ENCODE measurements around the gene NACC2. TPM values are rescaled to one million over a fixed set of nuclear protein-coding genes. Genes with fewer than 3 reads are reported as not detected.
"Not testable (repeated sequence)": the region's sequence is repeated elsewhere in the genome, so short reads cannot be mapped to it uniquely, and the experiment has no call there.

The NACC2 gene
- total RNA-seq, 2 donors from 2014 or later: 19.2 to 21.1 TPM

- peak in 1 of 2 donors; percentile 4 for ATAC-seq
- Mint-ChIP-seq H3K27me3 (no peaks in the 10 kb centered on the region), H3K4me3 (no peak overlapping the region), H3K4me1 (ENCODE audit: low read depth in 2 of 2) (peaks cover 3 to 5% of the 10 kb centered on the region in 2 donors), H3K9me3 (no peaks in the 10 kb centered on the region), H3K36me3 (no peaks in the 10 kb centered on the region), H3K27ac (no peak overlapping the region)
- DNase-seq (ENCODE audit: low spot score): no peak
Measured at GRCh38 chr9:136044971-136045594, 50.0 kb downstream of the NACC2 start.

- no peak for DNase-seq (ENCODE audit: low spot score)
- H3K9me3 Mint-ChIP-seq: peaks cover 4% of the 10 kb centered on the region
- H3K27me3 Mint-ChIP-seq: no peaks in the 10 kb centered on the region
- H3K4me3 Mint-ChIP-seq: no peak overlapping the region
- peaks cover 5% of the 10 kb centered on the region for H3K36me3 Mint-ChIP-seq
- H3K4me1 Mint-ChIP-seq (ENCODE audit: low read depth in 2 of 2): peaks cover 3 to 9% of the 10 kb centered on the region in 2 donors
- ATAC-seq: no peak
- no peak overlapping the region for H3K27ac Mint-ChIP-seq
Measured at GRCh38 chr9:136044207-136044970, 50.7 kb downstream of the NACC2 start.

- Mint-ChIP-seq H3K4me3 (no peak overlapping the region), H3K27ac (no peak overlapping the region), H3K4me1 (ENCODE audit: low read depth in 2 of 2) (peaks cover 7 to 9% of the 10 kb centered on the region in 2 donors), H3K9me3 (peaks cover 10% of the 10 kb centered on the region), H3K36me3 (peaks cover 14% of the 10 kb centered on the region), H3K27me3 (no peaks in the 10 kb centered on the region)
- no peak for DNase-seq (ENCODE audit: low spot score)
- ATAC-seq: no peak
Measured at GRCh38 chr9:136043441-136043991, 51.6 kb downstream of the NACC2 start.

- Mint-ChIP-seq H3K27me3 (no peaks in the 10 kb centered on the region), H3K4me3 (no peak overlapping the region), H3K9me3 (peaks cover 10% of the 10 kb centered on the region), H3K4me1 (ENCODE audit: low read depth in 2 of 2) (peaks cover 9 to 13% of the 10 kb centered on the region in 2 donors), H3K36me3 (peaks cover 20% of the 10 kb centered on the region), H3K27ac (no peak overlapping the region)
- ATAC-seq (no peak), DNase-seq (ENCODE audit: low spot score) (no peak)
Measured at GRCh38 chr9:136042541-136042940, 52.5 kb downstream of the NACC2 start.

GRCh38 chr9:136040848-136041247 lies 54.2 kb downstream of the NACC2 start:
- Mint-ChIP-seq H3K36me3 (peaks cover 33% of the 10 kb centered on the region), H3K9me3 (peaks cover 19% of the 10 kb centered on the region), H3K27ac (peak overlapping the region in 1 of 2 donors; percentile 18), H3K4me1 (ENCODE audit: low read depth in 2 of 2) (peaks cover 9 to 13% of the 10 kb centered on the region in 2 donors)
- ATAC-seq; DNase-seq (ENCODE audit: low spot score); H3K4me3 Mint-ChIP-seq; H3K27me3 Mint-ChIP-seq: not testable (repeated sequence)

- H3K9me3 Mint-ChIP-seq: peaks cover 19% of the 10 kb centered on the region
- no peaks in the 10 kb centered on the region for H3K27me3 Mint-ChIP-seq
- no peak overlapping the region for H3K27ac Mint-ChIP-seq
- no peak overlapping the region for H3K4me3 Mint-ChIP-seq
- peaks cover 18 to 19% of the 10 kb centered on the region in 2 donors for H3K4me1 Mint-ChIP-seq (ENCODE audit: low read depth in 2 of 2)
- ATAC-seq (no peak), DNase-seq (ENCODE audit: low spot score) (no peak)
- H3K36me3 Mint-ChIP-seq: peaks cover 33% of the 10 kb centered on the region
Measured at GRCh38 chr9:136039488-136039887, 55.6 kb downstream of the NACC2 start.

- ATAC-seq: no peak
- Mint-ChIP-seq H3K27ac (no peak overlapping the region), H3K4me3 (no peak overlapping the region), H3K27me3 (no peaks in the 10 kb centered on the region), H3K9me3 (peaks cover 19% of the 10 kb centered on the region), H3K4me1 (ENCODE audit: low read depth in 2 of 2) (peaks cover 19 to 29% of the 10 kb centered on the region in 2 donors), H3K36me3 (peaks cover 33% of the 10 kb centered on the region)
- DNase-seq (ENCODE audit: low spot score): no peak
Measured at GRCh38 chr9:136036848-136037247, 58.2 kb downstream of the NACC2 start.

GRCh38 chr9:136036050-136036449 lies 59.0 kb downstream of the NACC2 start:
- Mint-ChIP-seq H3K36me3 (peaks cover 33% of the 10 kb centered on the region), H3K27me3 (no peaks in the 10 kb centered on the region), H3K27ac (no peak overlapping the region), H3K4me1 (ENCODE audit: low read depth in 2 of 2) (peaks cover 20 to 30% of the 10 kb centered on the region in 2 donors), H3K9me3 (peaks cover 19% of the 10 kb centered on the region), H3K4me3 (no peak overlapping the region)
- ATAC-seq (no peak), DNase-seq (ENCODE audit: low spot score) (no peak)

- Mint-ChIP-seq H3K36me3 (peaks cover 12% of the 10 kb centered on the region), H3K27ac (no peak overlapping the region), H3K4me1 (ENCODE audit: low read depth in 2 of 2) (peaks cover 17% of the 10 kb centered on the region in 2 donors), H3K4me3 (no peak overlapping the region), H3K27me3 (no peaks in the 10 kb centered on the region), H3K9me3 (peaks cover 9% of the 10 kb centered on the region)
- ATAC-seq (no peak), DNase-seq (ENCODE audit: low spot score) (no peak)
Measured at GRCh38 chr9:136031741-136032730, 63.1 kb downstream of the NACC2 start.

GRCh38 chr9:136031094-136031493 lies 64.0 kb downstream of the NACC2 start:
- H3K27me3 Mint-ChIP-seq: no peaks in the 10 kb centered on the region
- no peak overlapping the region for H3K4me3 Mint-ChIP-seq
- DNase-seq (ENCODE audit: low spot score) (no peak), ATAC-seq (no peak)
- peaks cover 2% of the 10 kb centered on the region for H3K36me3 Mint-ChIP-seq
- H3K9me3 Mint-ChIP-seq: peaks cover 1% of the 10 kb centered on the region
- peaks cover 22 to 24% of the 10 kb centered on the region in 2 donors for H3K4me1 Mint-ChIP-seq (ENCODE audit: low read depth in 2 of 2)
- no peak overlapping the region for H3K27ac Mint-ChIP-seq

GRCh38 chr9:136029556-136029955 lies 65.5 kb downstream of the NACC2 start:
- Mint-ChIP-seq H3K9me3 (no peaks in the 10 kb centered on the region), H3K27me3 (no peaks in the 10 kb centered on the region), H3K36me3 (no peaks in the 10 kb centered on the region), H3K4me1 (ENCODE audit: low read depth in 2 of 2) (peaks cover 16 to 17% of the 10 kb centered on the region in 2 donors), H3K4me3 (no peak overlapping the region), H3K27ac (no peak overlapping the region)
- peak; percentile 50 for DNase-seq (ENCODE audit: low spot score)
- no peak for ATAC-seq

GRCh38 chr9:136028760-136029470 lies 66.2 kb downstream of the NACC2 start:
- no peaks in the 10 kb centered on the region for H3K27me3 Mint-ChIP-seq
- peaks cover 14 to 18% of the 10 kb centered on the region in 2 donors for H3K4me1 Mint-ChIP-seq (ENCODE audit: low read depth in 2 of 2)
- H3K36me3 Mint-ChIP-seq: no peaks in the 10 kb centered on the region
- H3K27ac Mint-ChIP-seq: no peak overlapping the region
- no peaks in the 10 kb centered on the region for H3K9me3 Mint-ChIP-seq
- ATAC-seq (no peak), DNase-seq (ENCODE audit: low spot score) (peak; percentile 34)
- no peak overlapping the region for H3K4me3 Mint-ChIP-seq

- not testable (repeated sequence) for H3K9me3 Mint-ChIP-seq, H3K4me3 Mint-ChIP-seq, H3K27ac Mint-ChIP-seq, H3K36me3 Mint-ChIP-seq, H3K27me3 Mint-ChIP-seq, ATAC-seq
- DNase-seq (ENCODE audit: low spot score): peak; percentile 31
- H3K4me1 Mint-ChIP-seq (ENCODE audit: low read depth in 2 of 2): peaks cover 8 to 27% of the 10 kb centered on the region in 2 donors
Measured at GRCh38 chr9:136026943-136027289, 68.2 kb downstream of the NACC2 start.
